ENCODE data around the gene DHX35.

DNA sequence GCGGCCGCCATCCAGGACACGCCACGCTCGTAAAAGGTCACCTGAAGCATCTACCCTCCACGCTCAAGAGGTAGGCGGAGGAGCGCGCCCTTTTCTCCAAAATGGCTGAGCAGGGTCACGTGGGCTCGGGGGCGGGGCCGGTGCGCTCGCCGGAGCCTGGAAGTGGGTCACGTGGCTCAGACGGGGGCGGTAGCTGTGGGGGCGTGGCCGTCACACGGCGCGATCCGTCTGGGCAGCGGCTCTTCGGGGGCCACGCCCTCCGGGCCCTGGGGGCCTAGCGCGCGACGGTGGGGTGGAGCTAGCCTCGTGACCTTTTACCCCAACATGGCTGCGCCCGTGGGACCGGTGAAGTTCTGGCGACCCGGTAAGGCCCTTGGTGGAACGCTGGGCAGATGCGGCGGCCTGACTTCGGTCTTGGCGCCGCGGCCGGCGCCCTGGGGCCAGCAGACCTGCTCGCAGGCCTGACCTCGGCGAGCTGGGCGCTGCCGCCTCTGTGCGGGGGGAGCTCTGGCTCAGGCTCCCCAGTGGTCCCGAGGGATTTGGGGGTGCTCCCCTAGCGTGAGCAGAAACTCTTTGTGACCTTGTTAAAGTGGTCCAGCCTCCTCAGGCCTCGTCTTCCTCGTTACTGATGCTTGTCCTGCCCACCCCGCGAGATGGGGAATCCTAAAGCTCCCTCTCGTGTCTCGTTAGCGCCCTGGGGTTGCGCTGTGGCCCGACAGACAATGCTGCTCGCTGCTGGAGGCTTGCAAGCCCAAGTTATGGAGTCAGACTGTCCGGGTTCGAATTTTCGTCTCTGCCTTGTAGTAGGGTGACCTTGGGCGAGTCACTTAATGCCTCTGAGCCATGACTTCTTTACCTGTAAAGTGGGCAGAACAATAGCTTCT, at the start of gene DHX35:
- TF ChIP-seq, protein P1, sequence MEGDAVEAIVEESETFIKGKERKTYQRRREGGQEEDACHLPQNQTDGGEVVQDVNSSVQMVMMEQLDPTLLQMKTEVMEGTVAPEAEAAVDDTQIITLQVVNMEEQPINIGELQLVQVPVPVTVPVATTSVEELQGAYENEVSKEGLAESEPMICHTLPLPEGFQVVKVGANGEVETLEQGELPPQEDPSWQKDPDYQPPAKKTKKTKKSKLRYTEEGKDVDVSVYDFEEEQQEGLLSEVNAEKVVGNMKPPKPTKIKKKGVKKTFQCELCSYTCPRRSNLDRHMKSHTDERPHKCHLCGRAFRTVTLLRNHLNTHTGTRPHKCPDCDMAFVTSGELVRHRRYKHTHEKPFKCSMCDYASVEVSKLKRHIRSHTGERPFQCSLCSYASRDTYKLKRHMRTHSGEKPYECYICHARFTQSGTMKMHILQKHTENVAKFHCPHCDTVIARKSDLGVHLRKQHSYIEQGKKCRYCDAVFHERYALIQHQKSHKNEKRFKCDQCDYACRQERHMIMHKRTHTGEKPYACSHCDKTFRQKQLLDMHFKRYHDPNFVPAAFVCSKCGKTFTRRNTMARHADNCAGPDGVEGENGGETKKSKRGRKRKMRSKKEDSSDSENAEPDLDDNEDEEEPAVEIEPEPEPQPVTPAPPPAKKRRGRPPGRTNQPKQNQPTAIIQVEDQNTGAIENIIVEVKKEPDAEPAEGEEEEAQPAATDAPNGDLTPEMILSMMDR (IDR thresholded peaks at IDR 0.05): peak in 1 of 3 donors; percentile 9
- TF ChIP-seq POLR2A (IDR thresholded peaks at IDR 0.05): no peak

All from lower leg skin (tissue), 3 donors.